ENCODE results near the gene RC3H1.

Gene RC3H1

DNA sequence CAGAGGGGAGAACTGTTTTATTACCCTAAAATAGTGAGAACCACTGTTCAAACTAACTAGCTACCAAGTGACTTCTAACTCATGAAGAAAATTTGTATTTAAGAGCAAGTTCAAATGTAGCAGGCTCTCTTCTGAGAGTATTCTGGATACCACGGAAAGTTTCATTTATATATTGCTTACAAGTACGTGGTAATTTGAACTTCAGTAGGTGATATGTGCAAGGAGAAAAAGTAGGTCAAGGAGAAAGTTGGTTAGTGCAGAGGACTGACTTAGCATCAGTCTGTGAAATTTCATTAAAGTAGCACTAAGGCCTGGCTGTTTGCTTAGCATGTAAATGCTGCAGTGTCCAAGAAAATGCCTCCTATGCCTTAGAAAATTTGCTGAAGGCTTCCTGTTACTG lies 121.7 kb downstream of the RC3H1 start:
- TF ChIP-seq TAF1 (IDR thresholded peaks at IDR 0.05; ENCODE audit: borderline replicate concordance, insufficient read depth, low read length) (no peak), POLR2AphosphoS5 (IDR thresholded peaks at IDR 0.05; ENCODE audit: low read depth, low read length) (no peak), FOXP2 (optimal IDR thresholded peaks at IDR 0.05; ENCODE audit: borderline replicate concordance, extremely low read depth, extremely low read length, insufficient read depth) (no peak), SIN3A (IDR thresholded peaks at IDR 0.05; ENCODE audit: borderline replicate concordance, insufficient read depth, low read length) (no peak)
- TF ChIP-seq, protein P1, sequence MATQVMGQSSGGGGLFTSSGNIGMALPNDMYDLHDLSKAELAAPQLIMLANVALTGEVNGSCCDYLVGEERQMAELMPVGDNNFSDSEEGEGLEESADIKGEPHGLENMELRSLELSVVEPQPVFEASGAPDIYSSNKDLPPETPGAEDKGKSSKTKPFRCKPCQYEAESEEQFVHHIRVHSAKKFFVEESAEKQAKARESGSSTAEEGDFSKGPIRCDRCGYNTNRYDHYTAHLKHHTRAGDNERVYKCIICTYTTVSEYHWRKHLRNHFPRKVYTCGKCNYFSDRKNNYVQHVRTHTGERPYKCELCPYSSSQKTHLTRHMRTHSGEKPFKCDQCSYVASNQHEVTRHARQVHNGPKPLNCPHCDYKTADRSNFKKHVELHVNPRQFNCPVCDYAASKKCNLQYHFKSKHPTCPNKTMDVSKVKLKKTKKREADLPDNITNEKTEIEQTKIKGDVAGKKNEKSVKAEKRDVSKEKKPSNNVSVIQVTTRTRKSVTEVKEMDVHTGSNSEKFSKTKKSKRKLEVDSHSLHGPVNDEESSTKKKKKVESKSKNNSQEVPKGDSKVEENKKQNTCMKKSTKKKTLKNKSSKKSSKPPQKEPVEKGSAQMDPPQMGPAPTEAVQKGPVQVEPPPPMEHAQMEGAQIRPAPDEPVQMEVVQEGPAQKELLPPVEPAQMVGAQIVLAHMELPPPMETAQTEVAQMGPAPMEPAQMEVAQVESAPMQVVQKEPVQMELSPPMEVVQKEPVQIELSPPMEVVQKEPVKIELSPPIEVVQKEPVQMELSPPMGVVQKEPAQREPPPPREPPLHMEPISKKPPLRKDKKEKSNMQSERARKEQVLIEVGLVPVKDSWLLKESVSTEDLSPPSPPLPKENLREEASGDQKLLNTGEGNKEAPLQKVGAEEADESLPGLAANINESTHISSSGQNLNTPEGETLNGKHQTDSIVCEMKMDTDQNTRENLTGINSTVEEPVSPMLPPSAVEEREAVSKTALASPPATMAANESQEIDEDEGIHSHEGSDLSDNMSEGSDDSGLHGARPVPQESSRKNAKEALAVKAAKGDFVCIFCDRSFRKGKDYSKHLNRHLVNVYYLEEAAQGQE (IDR thresholded peaks at IDR 0.05; ENCODE audit: insufficient read depth in 1 of 2, low read depth in 2 of 2, low read length in 2 of 2): no peak

DNA sequence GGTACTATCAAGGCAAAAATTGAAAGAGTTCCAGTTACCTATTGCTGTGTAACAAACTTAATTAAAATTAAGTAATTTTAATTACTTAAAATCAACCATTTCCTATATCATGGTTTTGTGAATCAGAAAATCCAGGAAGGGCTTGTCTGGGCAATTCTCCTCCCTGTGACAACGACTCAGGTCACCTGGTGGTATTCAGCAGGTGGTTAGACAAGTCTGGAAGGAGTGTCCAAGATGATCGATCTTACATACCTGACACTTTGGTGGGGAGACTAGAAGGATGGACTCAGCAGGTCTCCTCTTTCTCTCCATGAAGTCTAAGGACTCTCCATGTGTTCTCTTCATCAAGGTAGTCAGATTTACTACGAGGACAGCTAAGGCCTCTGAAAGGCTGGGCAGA lies 128.0 kb downstream of the RC3H1 start:
- TF ChIP-seq, protein P1 (IDR thresholded peaks at IDR 0.05; ENCODE audit: insufficient read depth in 1 of 2, low read depth in 2 of 2, low read length in 2 of 2): no peak
- TF ChIP-seq TAF1 (IDR thresholded peaks at IDR 0.05; ENCODE audit: borderline replicate concordance, insufficient read depth, low read length): no peak
- no peak for TF ChIP-seq POLR2AphosphoS5 (IDR thresholded peaks at IDR 0.05; ENCODE audit: low read depth, low read length)
- no peak for TF ChIP-seq SIN3A (IDR thresholded peaks at IDR 0.05; ENCODE audit: borderline replicate concordance, insufficient read depth, low read length)
- TF ChIP-seq FOXP2 (optimal IDR thresholded peaks at IDR 0.05; ENCODE audit: borderline replicate concordance, extremely low read depth, extremely low read length, insufficient read depth): no peak

DNA sequence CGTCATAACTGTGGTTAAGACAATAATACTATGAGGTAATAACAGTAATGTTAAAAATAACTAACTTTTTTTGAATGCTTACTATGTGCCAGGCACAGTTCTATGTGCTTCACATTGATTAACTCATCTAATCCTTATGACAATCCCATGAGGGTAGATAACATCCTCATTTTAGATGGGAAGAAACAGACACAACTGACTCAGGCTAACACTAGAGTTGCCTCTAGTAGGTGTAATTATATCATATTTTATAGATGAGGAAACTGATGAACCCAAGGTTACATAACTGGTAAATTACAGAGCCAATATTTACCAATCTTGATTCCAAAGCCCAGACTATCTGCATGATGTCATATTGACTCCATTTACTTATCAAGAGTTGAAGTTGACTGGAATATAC lies 128.5 kb downstream of the RC3H1 start:
- TF ChIP-seq TAF1 (IDR thresholded peaks at IDR 0.05; ENCODE audit: borderline replicate concordance, insufficient read depth, low read length) (no peak), FOXP2 (optimal IDR thresholded peaks at IDR 0.05; ENCODE audit: borderline replicate concordance, extremely low read depth, extremely low read length, insufficient read depth) (no peak), SIN3A (IDR thresholded peaks at IDR 0.05; ENCODE audit: borderline replicate concordance, insufficient read depth, low read length) (no peak), POLR2AphosphoS5 (IDR thresholded peaks at IDR 0.05; ENCODE audit: low read depth, low read length) (no peak)
- TF ChIP-seq, protein P1 (IDR thresholded peaks at IDR 0.05; ENCODE audit: insufficient read depth in 1 of 2, low read depth in 2 of 2, low read length in 2 of 2): no peak

DNA sequence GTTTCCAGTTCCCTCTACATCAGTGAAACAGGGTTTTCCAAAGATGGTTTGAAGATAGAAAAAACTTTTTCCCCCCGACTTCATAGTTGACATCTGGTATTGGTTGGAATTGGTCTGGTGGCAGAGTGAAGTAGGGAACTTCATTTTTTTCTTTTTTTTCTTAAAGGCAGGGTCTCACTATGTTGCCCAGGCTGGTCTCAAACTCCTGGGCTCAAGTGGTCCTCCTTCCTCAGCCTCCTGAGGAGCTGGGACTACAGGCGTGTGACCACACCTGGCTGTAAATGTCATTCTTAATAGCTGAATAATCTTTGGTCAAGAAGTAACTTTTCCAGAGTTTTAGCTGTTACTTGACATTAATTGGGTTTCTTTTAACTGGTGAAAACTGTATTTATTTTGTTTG lies 132.3 kb downstream of the RC3H1 start:
- TF ChIP-seq SIN3A (IDR thresholded peaks at IDR 0.05; ENCODE audit: borderline replicate concordance, insufficient read depth, low read length) (no peak), POLR2AphosphoS5 (IDR thresholded peaks at IDR 0.05; ENCODE audit: low read depth, low read length) (no peak), FOXP2 (optimal IDR thresholded peaks at IDR 0.05; ENCODE audit: borderline replicate concordance, extremely low read depth, extremely low read length, insufficient read depth) (no peak), TAF1 (IDR thresholded peaks at IDR 0.05; ENCODE audit: borderline replicate concordance, insufficient read depth, low read length) (no peak)
- TF ChIP-seq, protein P1 (IDR thresholded peaks at IDR 0.05; ENCODE audit: insufficient read depth in 1 of 2, low read depth in 2 of 2, low read length in 2 of 2): no peak

DNA sequence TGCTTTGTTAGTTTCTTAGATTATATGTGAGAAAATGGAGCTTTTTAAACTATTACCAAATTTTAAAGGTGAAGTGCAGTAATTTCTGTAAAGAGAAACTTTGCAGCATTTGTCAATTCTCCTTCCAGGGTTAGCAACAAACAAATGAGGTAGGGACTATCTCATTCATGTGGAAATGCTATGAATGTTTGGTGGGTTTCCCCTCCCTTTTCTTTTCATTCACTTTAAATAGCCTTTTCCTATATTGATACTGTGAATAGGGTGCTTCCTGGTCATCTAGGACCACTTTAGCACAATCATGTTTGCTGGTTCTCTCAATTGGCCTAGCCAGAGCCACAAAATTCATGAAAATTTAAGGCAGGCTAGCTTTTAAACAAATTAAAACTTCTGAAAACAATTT lies 133.4 kb downstream of the RC3H1 start:
- TF ChIP-seq SIN3A (IDR thresholded peaks at IDR 0.05; ENCODE audit: borderline replicate concordance, insufficient read depth, low read length) (no peak), TAF1 (IDR thresholded peaks at IDR 0.05; ENCODE audit: borderline replicate concordance, insufficient read depth, low read length) (no peak)
- TF ChIP-seq, protein P1 (IDR thresholded peaks at IDR 0.05; ENCODE audit: insufficient read depth in 1 of 2, low read depth in 2 of 2, low read length in 2 of 2): no peak

Measured in PFSK-1 (cell line).